HEK293 (cell line): ENCODE measurements around the gene ATE1.
A peak's percentile ranks its signal among the peaks of the same experiment; 100 is the strongest.

ENCODE experiments used
- HOXA7 ChIP-seq: sonication (generic); formaldehyde crosslinking; IDR thresholded peaks from 2 replicates; pipeline ENCODE4 v1.8.1; 2022; ENCODE audit warnings: missing genetic modification reagents, borderline replicate concordance
- HOXC10 ChIP-seq: sonication (generic); formaldehyde crosslinking; IDR thresholded peaks from 2 replicates; pipeline ENCODE4 v1.8.1; 2023; ENCODE audit warnings: mild to moderate bottlenecking, missing genetic modification reagents
- PATZ1 ChIP-seq: fragments of 450-650 bp; formaldehyde crosslinking; IDR thresholded peaks from 2 replicates; pipeline ENCODE4 v1.5.1; 2016; ENCODE audit warnings: missing biosample characterization, missing genetic modification characterization
- PRDM1 ChIP-seq: fragments of 450-650 bp; formaldehyde crosslinking; IDR thresholded peaks from 2 replicates; pipeline ENCODE4; 2016; ENCODE audit warnings: missing biosample characterization, missing genetic modification characterization
- PRDM10 ChIP-seq: fragments of 450-650 bp; formaldehyde crosslinking; IDR thresholded peaks from 2 replicates; pipeline ENCODE4 v1.5.1; 2016; ENCODE audit warnings: missing biosample characterization, missing genetic modification characterization
- PRDM6 ChIP-seq: fragments of 450-650 bp; formaldehyde crosslinking; IDR thresholded peaks from 2 replicates; pipeline ENCODE4 v1.5.1; 2017; ENCODE audit warnings: missing biosample characterization, missing genetic modification characterization
- YY1 ChIP-seq: fragments of 450-650 bp; formaldehyde crosslinking; IDR thresholded peaks from 2 replicates; pipeline ENCODE4 v1.5.1; 2018; ENCODE audit warnings: missing biosample characterization, missing genetic modification characterization
- ZBTB11 ChIP-seq: fragments of 450-650 bp; formaldehyde crosslinking; conservative IDR thresholded peaks from 2 replicates; pipeline ENCODE4 v1.5.1; 2016; ENCODE audit warnings: low read depth, missing biosample characterization, missing genetic modification characterization
- ZBTB49 ChIP-seq: fragments of 450-650 bp; formaldehyde crosslinking; IDR thresholded peaks from 2 replicates; pipeline ENCODE4 v1.5.1; 2016; ENCODE audit warnings: missing biosample characterization, missing genetic modification characterization, low read depth
- ZFP3 ChIP-seq: fragments of 450-650 bp; formaldehyde crosslinking; IDR thresholded peaks from 2 replicates; pipeline ENCODE4 v1.5.1; 2016; ENCODE audit warnings: low read depth, missing biosample characterization, missing genetic modification characterization
- ZNF174 ChIP-seq: fragments of 450-650 bp; formaldehyde crosslinking; IDR thresholded peaks from 2 replicates; pipeline ENCODE4 v1.5.0; 2017; ENCODE audit warnings: missing biosample characterization, mild to moderate bottlenecking, missing genetic modification characterization
- ZNF202 ChIP-seq: fragments of 450-650 bp; formaldehyde crosslinking; IDR thresholded peaks from 2 replicates; pipeline ENCODE4 v1.5.1; 2016; ENCODE audit warnings: missing biosample characterization, missing genetic modification characterization, borderline replicate concordance
- ZNF214 ChIP-seq: fragments of 450-650 bp; formaldehyde crosslinking; IDR thresholded peaks from 2 replicates; pipeline ENCODE4 v1.5.1; 2017; ENCODE audit warnings: missing biosample characterization, mild to moderate bottlenecking, missing genetic modification characterization, borderline replicate concordance
- ZNF24 ChIP-seq: fragments of 450-650 bp; formaldehyde crosslinking; IDR thresholded peaks from 2 replicates; pipeline ENCODE4 v1.5.1; 2016; ENCODE audit warnings: missing biosample characterization, missing genetic modification characterization
- ZNF350 ChIP-seq: fragments of 450-650 bp; formaldehyde crosslinking; IDR thresholded peaks from 2 replicates; pipeline ENCODE4 v1.5.0; 2017; ENCODE audit warnings: missing biosample characterization, mild to moderate bottlenecking, missing genetic modification characterization
- ZNF37A ChIP-seq: fragments of 450-650 bp; IDR thresholded peaks from 2 replicates; pipeline ENCODE4 v1.5.1; 2018; ENCODE audit warnings: missing biosample characterization, missing genetic modification characterization
- ZNF510 ChIP-seq: fragments of 450-650 bp; formaldehyde crosslinking; IDR thresholded peaks from 2 replicates; pipeline ENCODE4 v1.5.1; 2018; ENCODE audit warnings: mild to moderate bottlenecking, missing genetic modification characterization, missing biosample characterization; ENCODE audit not compliant: insufficient replicate concordance
- ZNF514 ChIP-seq: fragments of 450-650 bp; formaldehyde crosslinking; IDR thresholded peaks from 2 replicates; pipeline ENCODE4 v1.5.1; 2016; ENCODE audit warnings: missing biosample characterization, missing genetic modification characterization
- ZNF610 ChIP-seq: fragments of 450-650 bp; formaldehyde crosslinking; IDR thresholded peaks from 2 replicates; pipeline ENCODE4 v1.5.1; 2016; ENCODE audit warnings: missing biosample characterization, missing genetic modification characterization, borderline replicate concordance
- ZNF639 ChIP-seq: fragments of 450-650 bp; formaldehyde crosslinking; IDR thresholded peaks from 2 replicates; pipeline ENCODE4 v1.5.1; 2016; ENCODE audit warnings: missing biosample characterization, missing genetic modification characterization
- TF ChIP-seq, protein P1 (sequence below): fragments of 450-650 bp; formaldehyde crosslinking; IDR thresholded peaks from 2 replicates; pipeline ENCODE4 v1.5.1; 2016; ENCODE audit warnings: missing biosample characterization, missing genetic modification characterization
- TF ChIP-seq, protein P2 (sequence below): fragments of 450-650 bp; formaldehyde crosslinking; IDR thresholded peaks from 2 replicates; pipeline ENCODE4 v1.5.1; 2016; ENCODE audit warnings: missing biosample characterization, missing genetic modification characterization

Gene ATE1

DNA sequence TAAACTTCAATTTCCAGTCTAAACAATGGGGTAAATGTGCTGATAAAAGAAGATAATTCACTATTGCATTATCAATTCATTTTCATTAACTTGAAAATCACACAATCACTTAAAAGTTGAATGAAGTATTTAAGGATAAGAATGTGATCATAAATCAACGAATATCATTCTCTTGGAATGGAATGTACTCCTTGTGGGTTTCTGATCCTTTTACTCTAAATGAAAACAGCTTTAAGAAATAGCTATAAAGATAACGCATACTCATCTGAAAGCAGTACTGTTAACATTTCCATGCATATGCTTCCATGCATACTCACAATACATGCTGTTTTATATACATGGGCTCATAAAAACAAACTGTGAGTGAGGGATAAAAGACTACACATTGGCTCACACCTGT is 108.8 kb downstream of the ATE1 start (continued):
- TF ChIP-seq PATZ1 (tag by site-specific recombination) (0 out of 2 replicates have a peak, but pooled peaks have one; percentile 21), ZFP3 (tag by site-specific recombination) (no peak), YY1 (tag by site-specific recombination) (peak; percentile 48; the same call in 1 of the 2 replicates), HOXA7 (no peak), PRDM1 (tag by site-specific recombination) (no peak), ZNF610 (tag by site-specific recombination) (peak; percentile 78; the same call in 1 of the 2 replicates), ZNF514 (no peak), ZNF510 (tag by site-specific recombination) (peak; percentile 39), ZNF202 (tag by site-specific recombination) (no peak), ZNF37A (tag by site-specific recombination) (no peak), ZNF174 (tag by site-specific recombination) (no peak), ZNF639 (tag by site-specific recombination) (peak; percentile 59; the same call in 1 of the 2 replicates), ZBTB49 (tag by site-specific recombination) (no peak), ZBTB11 (tag by site-specific recombination) (peak; percentile 15; the same call in 1 of the 2 replicates), ZNF214 (tag by site-specific recombination) (no peak), ZNF24 (tag by site-specific recombination) (peak; percentile 70), ZNF350 (tag by site-specific recombination) (no peak), HOXC10 (no peak), PRDM6 (tag by site-specific recombination) (peak; percentile 100), PRDM10 (tag by site-specific recombination) (0 out of 2 replicates have a peak, but pooled peaks have one; percentile 8)
- TF ChIP-seq, protein P1, sequence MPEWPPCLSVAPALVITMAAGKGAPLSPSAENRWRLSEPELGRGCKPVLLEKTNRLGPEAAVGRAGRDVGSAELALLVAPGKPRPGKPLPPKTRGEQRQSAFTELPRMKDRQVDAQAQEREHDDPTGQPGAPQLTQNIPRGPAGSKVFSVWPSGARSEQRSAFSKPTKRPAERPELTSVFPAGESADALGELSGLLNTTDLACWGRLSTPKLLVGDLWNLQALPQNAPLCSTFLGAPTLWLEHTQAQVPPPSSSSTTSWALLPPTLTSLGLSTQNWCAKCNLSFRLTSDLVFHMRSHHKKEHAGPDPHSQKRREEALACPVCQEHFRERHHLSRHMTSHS (tag by site-specific recombination): peak; percentile 60; the same call in 1 of the 2 replicates
- TF ChIP-seq, protein P2, sequence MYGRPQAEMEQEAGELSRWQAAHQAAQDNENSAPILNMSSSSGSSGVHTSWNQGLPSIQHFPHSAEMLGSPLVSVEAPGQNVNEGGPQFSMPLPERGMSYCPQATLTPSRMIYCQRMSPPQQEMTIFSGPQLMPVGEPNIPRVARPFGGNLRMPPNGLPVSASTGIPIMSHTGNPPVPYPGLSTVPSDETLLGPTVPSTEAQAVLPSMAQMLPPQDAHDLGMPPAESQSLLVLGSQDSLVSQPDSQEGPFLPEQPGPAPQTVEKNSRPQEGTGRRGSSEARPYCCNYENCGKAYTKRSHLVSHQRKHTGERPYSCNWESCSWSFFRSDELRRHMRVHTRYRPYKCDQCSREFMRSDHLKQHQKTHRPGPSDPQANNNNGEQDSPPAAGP (tag by site-specific recombination): no peak
